Measurements from ENCODE around the gene ZSCAN23.

The ZSCAN23 gene

GRCh38 chr6:28395918-28396317, 47.4 kb downstream of the ZSCAN23 start:
- H3K4me3 ChIP-seq (ENCODE audit: low read length) = no peak overlapping the region
- TF ChIP-seq CTCF (conservative IDR thresholded peaks at IDR 0.05; ENCODE audit: low read depth, low read length) = no peak
- no peak for DNase-seq (ENCODE audit: low read depth)

GRCh38 chr6:28393912-28394662, 49.2 kb downstream of the ZSCAN23 start:
- no peak for DNase-seq (ENCODE audit: low read depth)
- peak; percentile 37 for TF ChIP-seq CTCF (conservative IDR thresholded peaks at IDR 0.05; ENCODE audit: low read depth, low read length)
- no peak overlapping the region for H3K4me3 ChIP-seq (ENCODE audit: low read length)

- no peak for TF ChIP-seq CTCF (conservative IDR thresholded peaks at IDR 0.05; ENCODE audit: low read depth, low read length)
- DNase-seq (ENCODE audit: low read depth) = no peak
- H3K4me3 ChIP-seq (ENCODE audit: low read length) = no peak overlapping the region
These were observed 52.6 kb downstream of the ZSCAN23 start for GRCh38 chr6:28390688-28391087.

- TF ChIP-seq CTCF (conservative IDR thresholded peaks at IDR 0.05; ENCODE audit: low read depth, low read length) = no peak
- no peak for DNase-seq (ENCODE audit: low read depth)
- H3K4me3 ChIP-seq (ENCODE audit: low read length) = no peak overlapping the region
These were observed 59.2 kb downstream of the ZSCAN23 start for GRCh38 chr6:28384143-28384533.

GRCh38 chr6:28383235-28384142, 59.8 kb downstream of the ZSCAN23 start:
- TF ChIP-seq CTCF (conservative IDR thresholded peaks at IDR 0.05; ENCODE audit: low read depth, low read length) = peak; percentile 70
- peak; percentile 48 for DNase-seq (ENCODE audit: low read depth)

More at GRCh38 chr6:28383235-28384142, 59.8 kb downstream of the ZSCAN23 start:
- peak overlapping the region; percentile 64 for H3K4me3 ChIP-seq (ENCODE audit: low read length)

Measured in retinal pigment epithelial cell (primary cell).